SK-N-SH (cell line): Measurements from ENCODE around the gene NR5A2. TPM values are rescaled to one million over a fixed set of nuclear protein-coding genes. Genes with fewer than 3 reads are reported as not detected.

Experiments used
- CTCF ChIA-PET: fragments of 300-600, 350-600 bp; formaldehyde crosslinking; extraction: SDS; loops from one replicate; lab custom pipeline; 2021; lab: Yijun Ruan, JAX
- POLR2A ChIA-PET: fragments of 350-600 bp; sonication (Branson Sonifier 250); formaldehyde crosslinking; extraction: SDS; loops from one replicate; lab custom pipeline; 2020; ENCODE audit warnings: antibody characterized with exemption, inconsistent platforms; lab: Yijun Ruan, JAX
- DNase-seq: peaks from one replicate; pipeline ENCODE4 v3.0.0; 2012
- H2AFZ ChIP-seq: fragments of 200-600 bp; sonication (generic); 2 replicates; pipeline ENCODE4 v1.8.1; 2016; ENCODE audit warnings: antibody characterized with exemption, mild to moderate bottlenecking, low read depth
- H3F3A ChIP-seq: fragments of 200-600 bp; sonication (generic); replicated peaks from 2 replicates; pipeline ENCODE3; 2016; ENCODE audit warnings: antibody characterized with exemption, mild to moderate bottlenecking; ENCODE audit not compliant: insufficient read depth
- H3K27ac ChIP-seq, 2 experiments: fragments of 200-500 bp in 1 of 2; fragments of 200-600 bp in 1 of 2; sonication (Bioruptor generic) in 1 of 2; sonication (generic), shearing (Covaris generic) in 1 of 2; 2 replicates each; pipeline versions ENCODE4 v1.5.1 to v1.6.1; 2014 to 2016; ENCODE audit warnings: low read depth in 2 of 2, inconsistent platforms in 1 of 2, low read length in 1 of 2, mild to moderate bottlenecking in 1 of 2, mixed read lengths in 1 of 2
- H3K27me3 ChIP-seq: fragments of 200-600 bp; sonication (generic), shearing (Covaris generic); 2 replicates; pipeline ENCODE4 v1.6.1; 2016; ENCODE audit warnings: mixed run types; ENCODE audit not compliant: insufficient read depth
- H3K36me3 ChIP-seq, 2 experiments: fragments of 200-500 bp in 1 of 2; fragments of 200-600 bp in 1 of 2; sonication (Bioruptor generic) in 1 of 2; sonication (generic) in 1 of 2; replicated peaks in 1 of 2; 2 replicates each; pipeline versions ENCODE3 to v1.5.1; 2014 to 2016; ENCODE audit warnings: low read length in 1 of 2, mild to moderate bottlenecking in 1 of 2; ENCODE audit not compliant: insufficient read depth in 2 of 2, control insufficient read depth in 1 of 2
- H3K4me1 ChIP-seq, 2 experiments: fragments of 200-500 bp in 1 of 2; fragments of 200-600 bp in 1 of 2; sonication (Bioruptor generic) in 1 of 2; sonication (generic), shearing (Covaris generic) in 1 of 2; 2 replicates each; pipeline versions ENCODE4 v1.5.1 to v1.6.1; 2014 to 2016; ENCODE audit warnings: low read depth in 1 of 2, low read length in 1 of 2, mixed run types in 1 of 2; ENCODE audit not compliant: insufficient read depth in 2 of 2, control insufficient read depth in 1 of 2
- H3K4me2 ChIP-seq: fragments of 200-600 bp; sonication (generic), shearing (Covaris generic); 2 replicates; pipeline ENCODE4 v1.6.1; 2017; ENCODE audit warnings: mixed run types
- H3K4me3 ChIP-seq, 2 experiments: fragments of 200-500 bp in 1 of 2; fragments of 200-600 bp in 1 of 2; sonication (Bioruptor generic) in 1 of 2; sonication (generic), shearing (Covaris generic) in 1 of 2; 2 replicates each; pipeline versions ENCODE4 v1.5.1 to v1.8.1; 2014 to 2016; ENCODE audit warnings: low read depth in 2 of 2, inconsistent platforms in 1 of 2, low read length in 1 of 2, mild to moderate bottlenecking in 1 of 2, mixed read lengths in 1 of 2, moderate library complexity in 1 of 2
- H3K79me2 ChIP-seq: fragments of 200-600 bp; sonication (generic); 2 replicates; pipeline ENCODE4 v1.8.1; 2017; ENCODE audit warnings: mild to moderate bottlenecking; ENCODE audit not compliant: insufficient read depth
- H3K9ac ChIP-seq: fragments of 200-600 bp; sonication (generic); 2 replicates; pipeline ENCODE4 v1.6.1; 2017; ENCODE audit warnings: mixed run types
- H3K9me2 ChIP-seq: fragments of 200-600 bp; sonication (generic); 2 replicates; pipeline ENCODE4 v1.6.1; 2017; ENCODE audit warnings: mixed run types
- H3K9me3 ChIP-seq: fragments of 200-600 bp; sonication (generic); 2 replicates; pipeline ENCODE4 v1.6.1; 2017; ENCODE audit warnings: mixed run types, mild to moderate bottlenecking, moderate library complexity
- H4K20me1 ChIP-seq: fragments of 200-600 bp; sonication (generic); 2 replicates; pipeline ENCODE4 v1.6.1; 2017; ENCODE audit warnings: mild to moderate bottlenecking, mixed run types; ENCODE audit not compliant: insufficient read depth
- CHD2 ChIP-seq: fragments of 150-350 bp; IDR thresholded peaks from 2 replicates; pipeline ENCODE4 v1.6.1; 2018; ENCODE audit warnings: low read length; ENCODE audit not compliant: partially characterized antibody
- EP300 ChIP-seq, 2 experiments: IDR thresholded peaks; 2 replicates each; pipeline versions ENCODE4 v1.4.0 to v1.6.1; 2012; ENCODE audit warnings: borderline replicate concordance in 1 of 2, low read depth in 1 of 2, low read length in 1 of 2
- FOXJ3 ChIP-seq: sonication (generic); formaldehyde crosslinking; IDR thresholded peaks from 2 replicates; pipeline ENCODE4 v1.5.1; 2020; ENCODE audit warnings: mild to moderate bottlenecking, missing genetic modification reagents
- GATA2 ChIP-seq: sonication (generic); formaldehyde crosslinking; IDR thresholded peaks from 2 replicates; pipeline ENCODE4 v1.5.0; 2020; ENCODE audit warnings: mild to moderate bottlenecking, missing genetic modification reagents
- MXI1 ChIP-seq: IDR thresholded peaks from 2 replicates; pipeline ENCODE4 v1.6.1; 2012; ENCODE audit warnings: mild to moderate bottlenecking, low read depth, low read length, improper control_type of control experiment
- NRF1 ChIP-seq: IDR thresholded peaks from 2 replicates; pipeline ENCODE4 v1.6.1; 2012; ENCODE audit warnings: low read depth, mild to moderate bottlenecking, low read length
- RAD21 ChIP-seq: IDR thresholded peaks from 2 replicates; pipeline ENCODE4 v1.6.1; 2012; ENCODE audit warnings: mild to moderate bottlenecking, low read length
- SMC3 ChIP-seq: IDR thresholded peaks from 2 replicates; pipeline ENCODE4 v1.6.1; 2012; ENCODE audit warnings: low read depth, low read length, improper control_type of control experiment
- TCF12 ChIP-seq: IDR thresholded peaks from 2 replicates; pipeline ENCODE4 v1.4.0; 2012
- TEAD4 ChIP-seq: IDR thresholded peaks from 2 replicates; pipeline ENCODE4 v1.4.0; 2012; ENCODE audit warnings: mild to moderate bottlenecking, borderline replicate concordance; ENCODE audit not compliant: insufficient read depth
- polyA plus RNA-seq, 3 experiments: library from polyadenylated mRNA; depleted of rRNA; stranded (reverse); fragments of >200 nt; gene quantifications; 2 replicates each; pipeline ENCODE4 v1.2.3, GENCODE V29; 2012
- TF ChIP-seq, protein P1 (sequence below): IDR thresholded peaks from 2 replicates; pipeline ENCODE4 v1.4.0; 2012; ENCODE audit warnings: low read depth, borderline replicate concordance
- TF ChIP-seq, protein P2 (sequence below): IDR thresholded peaks from 2 replicates; pipeline ENCODE4 v1.4.0; 2012; ENCODE audit warnings: low read depth, borderline replicate concordance
- TF ChIP-seq, protein P3 (sequence below): fragments of 200-600 bp; sonication (generic); IDR thresholded peaks from 2 replicates; pipeline ENCODE4 v1.6.1; 2017; ENCODE audit warnings: antibody characterized with exemption, mild to moderate bottlenecking, moderate library complexity
- TF ChIP-seq, protein P4 (sequence below): IDR thresholded peaks from 2 replicates; pipeline ENCODE4 v1.4.0; 2012; ENCODE audit warnings: low read depth

NR5A2 gene
- polyA plus RNA-seq, 1 of the 3 experiments (the other 2 are of a cell fraction) = not detected

DNA sequence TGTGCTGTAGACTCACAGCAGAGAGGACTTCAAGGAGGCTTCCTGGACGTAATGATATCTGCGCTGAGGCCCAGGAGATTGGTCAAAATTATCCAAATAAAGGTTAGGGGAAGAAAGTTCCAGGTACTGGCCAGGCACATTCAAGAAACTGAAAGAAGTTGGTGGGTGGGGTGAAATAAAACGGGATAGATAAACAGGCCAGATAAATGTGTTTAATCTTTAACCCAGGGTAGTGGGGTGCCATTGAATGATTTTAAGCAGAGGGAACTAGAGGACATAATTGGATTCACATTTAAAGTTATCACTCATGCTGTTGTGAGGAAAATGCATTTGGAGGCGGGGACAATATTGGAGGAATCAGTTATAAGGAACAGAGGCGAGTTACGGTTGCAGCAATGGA is 134.7 kb downstream of the NR5A2 start (continued):
- TF ChIP-seq, protein P1, sequence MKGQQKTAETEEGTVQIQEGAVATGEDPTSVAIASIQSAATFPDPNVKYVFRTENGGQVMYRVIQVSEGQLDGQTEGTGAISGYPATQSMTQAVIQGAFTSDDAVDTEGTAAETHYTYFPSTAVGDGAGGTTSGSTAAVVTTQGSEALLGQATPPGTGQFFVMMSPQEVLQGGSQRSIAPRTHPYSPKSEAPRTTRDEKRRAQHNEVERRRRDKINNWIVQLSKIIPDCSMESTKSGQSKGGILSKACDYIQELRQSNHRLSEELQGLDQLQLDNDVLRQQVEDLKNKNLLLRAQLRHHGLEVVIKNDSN = no peak
- no peak for TF ChIP-seq GATA2 (CRISPR knock-in tag)
- TF ChIP-seq FOXJ3 (CRISPR knock-in tag) = no peak
- TF ChIP-seq, all 33 proteins: peak for 0

DNA sequence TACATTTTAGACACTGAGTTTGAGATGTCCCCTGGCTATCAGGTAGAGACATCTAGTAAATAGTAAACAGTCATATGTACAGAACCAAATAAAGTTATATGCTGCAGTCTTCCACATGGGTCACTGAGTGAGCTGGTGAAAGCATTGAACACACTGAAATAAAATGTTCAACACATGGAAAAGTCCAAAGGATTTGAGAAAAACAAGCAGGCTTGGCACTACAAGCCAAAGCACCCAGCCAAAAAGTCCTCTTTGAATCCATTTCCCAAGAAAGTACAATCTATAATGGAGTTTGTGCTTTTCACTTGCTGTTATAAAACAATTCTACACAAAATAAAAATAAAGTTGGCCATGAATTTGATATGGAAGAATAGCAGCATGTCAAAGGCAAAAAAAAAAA is 135.4 kb downstream of the NR5A2 start:
- CTCF ChIA-PET = interaction anchor here (0.7 kb wide), 1 partner anchor 23 kb away, joined by 3 read pairs; no protein-coding TSS in a partner anchor
- Histone ChIP-seq H3K4me2 (no peak overlapping the region), H4K20me1 (no peaks in the 10 kb centered on the region), H2AFZ (no peak overlapping the region), H3K9me3 (no peaks in the 10 kb centered on the region), H3K27ac (no peak overlapping the region), H3K4me3 (no peak overlapping the region), H3K36me3 (no peaks in the 10 kb centered on the region), H3K79me2 (no peaks in the 10 kb centered on the region), H3K9me2 (no peaks in the 10 kb centered on the region)
- TF ChIP-seq MXI1 = no peak
- no peak for TF ChIP-seq CHD2
- no peak for TF ChIP-seq TEAD4
- TF ChIP-seq, protein P2, sequence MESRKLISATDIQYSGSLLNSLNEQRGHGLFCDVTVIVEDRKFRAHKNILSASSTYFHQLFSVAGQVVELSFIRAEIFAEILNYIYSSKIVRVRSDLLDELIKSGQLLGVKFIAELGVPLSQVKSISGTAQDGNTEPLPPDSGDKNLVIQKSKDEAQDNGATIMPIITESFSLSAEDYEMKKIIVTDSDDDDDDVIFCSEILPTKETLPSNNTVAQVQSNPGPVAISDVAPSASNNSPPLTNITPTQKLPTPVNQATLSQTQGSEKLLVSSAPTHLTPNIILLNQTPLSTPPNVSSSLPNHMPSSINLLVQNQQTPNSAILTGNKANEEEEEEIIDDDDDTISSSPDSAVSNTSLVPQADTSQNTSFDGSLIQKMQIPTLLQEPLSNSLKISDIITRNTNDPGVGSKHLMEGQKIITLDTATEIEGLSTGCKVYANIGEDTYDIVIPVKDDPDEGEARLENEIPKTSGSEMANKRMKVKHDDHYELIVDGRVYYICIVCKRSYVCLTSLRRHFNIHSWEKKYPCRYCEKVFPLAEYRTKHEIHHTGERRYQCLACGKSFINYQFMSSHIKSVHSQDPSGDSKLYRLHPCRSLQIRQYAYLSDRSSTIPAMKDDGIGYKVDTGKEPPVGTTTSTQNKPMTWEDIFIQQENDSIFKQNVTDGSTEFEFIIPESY = no peak
- no peak for TF ChIP-seq RAD21
- TF ChIP-seq, protein P3, sequence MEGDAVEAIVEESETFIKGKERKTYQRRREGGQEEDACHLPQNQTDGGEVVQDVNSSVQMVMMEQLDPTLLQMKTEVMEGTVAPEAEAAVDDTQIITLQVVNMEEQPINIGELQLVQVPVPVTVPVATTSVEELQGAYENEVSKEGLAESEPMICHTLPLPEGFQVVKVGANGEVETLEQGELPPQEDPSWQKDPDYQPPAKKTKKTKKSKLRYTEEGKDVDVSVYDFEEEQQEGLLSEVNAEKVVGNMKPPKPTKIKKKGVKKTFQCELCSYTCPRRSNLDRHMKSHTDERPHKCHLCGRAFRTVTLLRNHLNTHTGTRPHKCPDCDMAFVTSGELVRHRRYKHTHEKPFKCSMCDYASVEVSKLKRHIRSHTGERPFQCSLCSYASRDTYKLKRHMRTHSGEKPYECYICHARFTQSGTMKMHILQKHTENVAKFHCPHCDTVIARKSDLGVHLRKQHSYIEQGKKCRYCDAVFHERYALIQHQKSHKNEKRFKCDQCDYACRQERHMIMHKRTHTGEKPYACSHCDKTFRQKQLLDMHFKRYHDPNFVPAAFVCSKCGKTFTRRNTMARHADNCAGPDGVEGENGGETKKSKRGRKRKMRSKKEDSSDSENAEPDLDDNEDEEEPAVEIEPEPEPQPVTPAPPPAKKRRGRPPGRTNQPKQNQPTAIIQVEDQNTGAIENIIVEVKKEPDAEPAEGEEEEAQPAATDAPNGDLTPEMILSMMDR = no peak
- TF ChIP-seq, protein P4, sequence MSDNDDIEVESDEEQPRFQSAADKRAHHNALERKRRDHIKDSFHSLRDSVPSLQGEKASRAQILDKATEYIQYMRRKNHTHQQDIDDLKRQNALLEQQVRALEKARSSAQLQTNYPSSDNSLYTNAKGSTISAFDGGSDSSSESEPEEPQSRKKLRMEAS = no peak
- TF ChIP-seq, protein P1 = no peak
- no peak for TF ChIP-seq NRF1
- TF ChIP-seq TCF12 = no peak
- TF ChIP-seq SMC3 = no peak
- no peak for TF ChIP-seq FOXJ3 (CRISPR knock-in tag)
- no peak for TF ChIP-seq EP300 (IDR thresholded peaks at IDR 0.05; ENCODE audit: borderline replicate concordance in 1 of 2, low read depth in 1 of 2, low read length in 1 of 2)
- TF ChIP-seq, all 33 proteins: peak for 0
- DNase-seq = no peak
- Histone ChIP-seq H3K9ac (no peak overlapping the region), H3K27me3 (peaks cover 4% of the 10 kb centered on the region; the same call in 1 of the 2 replicates), H3F3A (no peaks in the 10 kb centered on the region), H3K4me1 (no peaks in the 10 kb centered on the region; a peak in 1 of 4 replicates)
- POLR2A ChIA-PET = no interaction called here
